Measurements from ENCODE around the gene DKK3.

- TF ChIP-seq CTCF (IDR thresholded peaks at IDR 0.05): no peak
- no peak for TF ChIP-seq POLR2A (IDR thresholded peaks at IDR 0.05)
Observed at GRCh38 chr11:11915625-11916024, 92.8 kb downstream of the DKK3 start.

All from right lobe of liver (tissue), 4 donors.